ENCODE results near the gene FOXK2. TPM values are rescaled to one million over a fixed set of nuclear protein-coding genes. Genes with fewer than 3 reads are reported as not detected.
A peak's percentile ranks its signal among the peaks of the same experiment; 100 is the strongest.

FOXK2 gene
- total RNA-seq, 1 experiment from 2014 or later: 72.0 TPM

DNA sequence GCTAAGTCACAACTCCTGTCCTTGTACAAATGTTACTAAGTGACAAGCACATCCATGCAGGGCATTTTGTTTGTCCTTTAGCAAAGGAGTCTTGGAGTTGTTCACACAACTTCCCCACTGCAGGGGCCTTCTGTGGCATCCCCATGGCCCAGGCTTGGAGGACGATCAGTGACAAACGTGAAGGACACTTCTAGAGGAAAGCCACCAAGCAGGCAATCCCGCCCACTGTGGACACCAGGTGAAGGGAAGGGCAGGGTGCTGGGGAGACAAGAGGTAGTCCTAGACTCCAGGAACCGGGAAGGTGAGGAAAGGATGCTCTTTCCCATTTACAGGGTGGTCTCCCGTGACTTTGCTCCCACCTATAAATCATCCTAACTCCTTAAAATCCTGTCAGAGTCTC lies 124.6 kb downstream of the FOXK2 start:
- TF ChIP-seq CTCF (conservative IDR thresholded peaks at IDR 0.05): no peak
- no peak for DNase-seq
- H3K27me3 Mint-ChIP-seq (ENCODE audit: low read depth): no peaks in the 10 kb centered on the region

More for the DNA sequence above, 124.6 kb downstream of the FOXK2 start:
- WGBS (ENCODE audit: extremely low coverage, insufficient read length, low lambda C conversion rate): no CpG with 5 or more reads among the region's 5 CpGs
- no peak overlapping the region for H2BK15ac ChIP-seq (ENCODE audit: low read depth, low read length)
- H2BK20ac ChIP-seq (ENCODE audit: low read depth, low read length, poor library complexity, severe bottlenecking): no peak overlapping the region
- no peaks in the 10 kb centered on the region for H4K20me1 ChIP-seq (ENCODE audit: control insufficient read depth, insufficient read depth, insufficient read length)
- no peak overlapping the region for H4K5ac ChIP-seq (ENCODE audit: insufficient read length, low read depth, low read length)
- H3K79me1 ChIP-seq (ENCODE audit: insufficient read depth, low read depth, low read length, poor library complexity, severe bottlenecking): peaks cover 20% of the 10 kb centered on the region
- H3K9me3 Mint-ChIP-seq: no peaks in the 10 kb centered on the region
- H3K14ac ChIP-seq (ENCODE audit: insufficient read depth, low read length): no peak overlapping the region
- peaks cover 5 to 17% of the 10 kb centered on the region in 2 experiments for H3K4me1 Mint-ChIP-seq
- no peak overlapping the region for H2AK5ac ChIP-seq (ENCODE audit: insufficient read length, low read length)
- H3K27ac Mint-ChIP-seq: peak overlapping the region in 1 of 3 experiments; percentile 10; a peak in 1 of 7 replicates
- H3K27ac ChIP-seq (ENCODE audit: insufficient read length, low read depth, low read length): no peak overlapping the region
- H2BK12ac ChIP-seq (ENCODE audit: insufficient read length, low read depth, low read length): no peak overlapping the region
- H2AFZ ChIP-seq (ENCODE audit: low read length): no peak overlapping the region
- H3K36me3 Mint-ChIP-seq (ENCODE audit: insufficient read depth in 1 of 3, low read depth in 3 of 3): peaks cover 23 to 50% (median 48%) of the 10 kb centered on the region in 3 experiments; a peak in 6 of 7 replicates
- H3K18ac ChIP-seq (ENCODE audit: insufficient read length, low read depth, low read length): no peak overlapping the region
- H3K4me1 ChIP-seq (ENCODE audit: insufficient read depth, low read length): no peaks in the 10 kb centered on the region; the same call in 1 of the 2 replicates
- no peaks in the 10 kb centered on the region for H3K9me3 ChIP-seq (ENCODE audit: control insufficient read depth, low read depth, low read length)
- no peak overlapping the region for H3K56ac ChIP-seq (ENCODE audit: insufficient read length, low read depth, low read length)
- H3K23ac ChIP-seq (ENCODE audit: insufficient read length, low read depth, low read length): no peak overlapping the region
- peaks cover 36% of the 10 kb centered on the region for H3K79me2 ChIP-seq (ENCODE audit: insufficient read depth, low read length)
- no peak overlapping the region for H2BK120ac ChIP-seq (ENCODE audit: low read depth, low read length, poor library complexity, severe bottlenecking)
- no peak overlapping the region for H3K4ac ChIP-seq (ENCODE audit: low read depth, low read length)
- peaks cover 8% of the 10 kb centered on the region for H3K23me2 ChIP-seq (ENCODE audit: insufficient read length, low read depth, low read length, poor library complexity, severe bottlenecking)
- no peaks in the 10 kb centered on the region for H3K27me3 ChIP-seq (ENCODE audit: insufficient read depth, low read length)
- no peak overlapping the region for H3K4me3 Mint-ChIP-seq
- no peak overlapping the region for H3K4me2 ChIP-seq (ENCODE audit: insufficient read depth, insufficient read length, low read length)
- no peak overlapping the region for H4K91ac ChIP-seq (ENCODE audit: insufficient read length, low read depth, low read length)
- H2BK5ac ChIP-seq (ENCODE audit: insufficient read length, low read length): no peak overlapping the region
- no peak overlapping the region for H4K8ac ChIP-seq (replicated peaks; ENCODE audit: insufficient read length, low read depth, low read length)
- H3T11ph ChIP-seq (ENCODE audit: low read length): no peak overlapping the region
- no peak overlapping the region for H3K9ac ChIP-seq (ENCODE audit: extremely low read depth, insufficient read length, low read length)

Measured in H9 (cell line).